Skin of body (tissue), 2 donors: ENCODE data around the gene CRK. TPM values are rescaled to one million over a fixed set of nuclear protein-coding genes. Genes with fewer than 3 reads are reported as not detected.
A peak's percentile ranks its signal among the peaks of the same experiment; 100 is the strongest.
"Not testable (repeated sequence)": the region's sequence is repeated elsewhere in the genome, so short reads cannot be mapped to it uniquely, and the experiment has no call there.

Experiments used
- DNase-seq: peaks from one replicate; lab custom pipeline; 2025; lab: John Stamatoyannopoulos, UW
- total RNA-seq: library from RNA; depleted of rRNA; stranded (reverse); fragments of >200 nt; gene quantifications from one replicate; pipeline ENCODE4 v1.2.3, GENCODE V29; 2014

CRK gene
- total RNA-seq, 1 donor from 2014 or later, result 58.6 TPM

- DNase-seq, result peak; percentile 16
These were observed 12.0 kb upstream of the CRK start for GRCh38 chr17:1467898-1468492.

- no peak for DNase-seq
These were observed 11.2 kb upstream of the CRK start for GRCh38 chr17:1467258-1467657.

- DNase-seq, result no peak
These were observed 8.2 kb upstream of the CRK start for GRCh38 chr17:1464186-1464585.

- no peak for DNase-seq
These were observed 6.4 kb upstream of the CRK start for GRCh38 chr17:1462164-1463112.

GRCh38 chr17:1461198-1461944 is 5.3 kb upstream of the CRK start:
- DNase-seq, result no peak

- no peak for DNase-seq
These were observed 4.2 kb upstream of the CRK start for GRCh38 chr17:1460233-1460632.

GRCh38 chr17:1455291-1455796 is 688 bp downstream of the CRK start:
- DNase-seq, result peak; percentile 75

- DNase-seq, result no peak
These were observed 1.5 kb downstream of the CRK start for GRCh38 chr17:1454541-1454940.

- DNase-seq, result not testable (repeated sequence)
These were observed 2.3 kb downstream of the CRK start for GRCh38 chr17:1453694-1454093.

- DNase-seq, result no peak
These were observed 3.2 kb downstream of the CRK start for GRCh38 chr17:1452836-1453235.

GRCh38 chr17:1450261-1450660 is 5.8 kb downstream of the CRK start:
- not testable (repeated sequence) for DNase-seq

GRCh38 chr17:1449412-1449967 is 6.5 kb downstream of the CRK start:
- no peak for DNase-seq

- no peak for DNase-seq
These were observed 9.0 kb downstream of the CRK start for GRCh38 chr17:1447052-1447451.

GRCh38 chr17:1446201-1446600 is 9.8 kb downstream of the CRK start:
- no peak for DNase-seq

GRCh38 chr17:1445695-1446094 is 10.3 kb downstream of the CRK start:
- DNase-seq, result not testable (repeated sequence)

GRCh38 chr17:1442721-1443120 is 13.3 kb downstream of the CRK start:
- not testable (repeated sequence) for DNase-seq

GRCh38 chr17:1442187-1442586 is 13.8 kb downstream of the CRK start:
- no peak for DNase-seq

GRCh38 chr17:1440921-1441320 is 15.1 kb downstream of the CRK start:
- DNase-seq, result no peak

GRCh38 chr17:1438593-1439083 is 17.4 kb downstream of the CRK start:
- no peak for DNase-seq

- DNase-seq, result no peak
These were observed 20.7 kb downstream of the CRK start for GRCh38 chr17:1435326-1435725.

- no peak for DNase-seq
These were observed 21.9 kb downstream of the CRK start for GRCh38 chr17:1434150-1434549.
